A673 (cell line): ENCODE results near the gene TMEM178A.

Experiments
- CTCF ChIP-seq: fragments of 300-800, 200-600 bp; sonication (generic); conservative IDR thresholded peaks from 2 replicates; pipeline ENCODE4 v1.5.1; 2017; ENCODE audit warnings: low read depth, mild to moderate bottlenecking, antibody characterized with exemption, low read length, moderate library complexity, mixed read lengths
- EZH2 ChIP-seq: fragments of 200-600 bp; sonication (generic); IDR thresholded peaks from 2 replicates; pipeline ENCODE4 v1.6.1; 2017; ENCODE audit warnings: borderline replicate concordance, low read depth, mild to moderate bottlenecking, mixed read lengths, antibody characterized with exemption, low read length; ENCODE audit not compliant: poor library complexity, severe bottlenecking

- TF ChIP-seq CTCF (no peak), EZH2 (no peak)
Observed at GRCh38 chr2:39715822-39716221, 50.1 kb downstream of the TMEM178A start.
